ENCODE measurements around the gene PKD1L1. TPM values are rescaled to one million over a fixed set of nuclear protein-coding genes. Genes with fewer than 3 reads are reported as not detected.

Gene PKD1L1
- total RNA-seq, 4 donors from 2014 or later: 0.18 to 0.83 (median 0.44) TPM

DNA sequence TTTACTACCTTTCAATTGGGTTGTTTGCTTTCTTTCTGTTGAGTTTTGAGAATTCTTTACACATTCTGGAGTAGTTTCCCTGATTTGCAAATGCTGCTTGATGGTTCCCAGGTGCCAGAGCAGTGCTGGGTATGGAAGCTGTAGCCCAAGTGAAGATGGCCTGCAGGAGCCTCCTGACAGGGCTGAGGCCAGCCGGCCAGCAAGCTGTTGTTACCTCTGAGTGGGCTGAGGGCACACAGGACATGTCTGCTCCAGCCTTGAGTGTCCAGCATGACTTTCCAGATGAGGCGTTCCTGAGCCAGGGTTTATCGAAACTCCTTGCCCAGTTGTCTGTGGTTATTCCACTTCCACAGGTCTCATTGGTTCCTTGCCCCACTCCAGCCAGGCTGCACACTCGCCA is 201.8 kb downstream of the PKD1L1 start:
- no peaks in the 10 kb centered on the region for H3K36me3 ChIP-seq
- H3K4me3 ChIP-seq: no peak overlapping the region
- H3K4me1 ChIP-seq: no peaks in the 10 kb centered on the region
- no peak for DNase-seq
- TF ChIP-seq, protein P1, sequence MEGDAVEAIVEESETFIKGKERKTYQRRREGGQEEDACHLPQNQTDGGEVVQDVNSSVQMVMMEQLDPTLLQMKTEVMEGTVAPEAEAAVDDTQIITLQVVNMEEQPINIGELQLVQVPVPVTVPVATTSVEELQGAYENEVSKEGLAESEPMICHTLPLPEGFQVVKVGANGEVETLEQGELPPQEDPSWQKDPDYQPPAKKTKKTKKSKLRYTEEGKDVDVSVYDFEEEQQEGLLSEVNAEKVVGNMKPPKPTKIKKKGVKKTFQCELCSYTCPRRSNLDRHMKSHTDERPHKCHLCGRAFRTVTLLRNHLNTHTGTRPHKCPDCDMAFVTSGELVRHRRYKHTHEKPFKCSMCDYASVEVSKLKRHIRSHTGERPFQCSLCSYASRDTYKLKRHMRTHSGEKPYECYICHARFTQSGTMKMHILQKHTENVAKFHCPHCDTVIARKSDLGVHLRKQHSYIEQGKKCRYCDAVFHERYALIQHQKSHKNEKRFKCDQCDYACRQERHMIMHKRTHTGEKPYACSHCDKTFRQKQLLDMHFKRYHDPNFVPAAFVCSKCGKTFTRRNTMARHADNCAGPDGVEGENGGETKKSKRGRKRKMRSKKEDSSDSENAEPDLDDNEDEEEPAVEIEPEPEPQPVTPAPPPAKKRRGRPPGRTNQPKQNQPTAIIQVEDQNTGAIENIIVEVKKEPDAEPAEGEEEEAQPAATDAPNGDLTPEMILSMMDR (IDR thresholded peaks at IDR 0.05): no peak
- TF ChIP-seq POLR2A (IDR thresholded peaks at IDR 0.05): no peak
- no peaks in the 10 kb centered on the region for H3K27me3 ChIP-seq
- no peaks in the 10 kb centered on the region for H3K9me3 ChIP-seq
- no peak overlapping the region for H3K27ac ChIP-seq

DNA sequence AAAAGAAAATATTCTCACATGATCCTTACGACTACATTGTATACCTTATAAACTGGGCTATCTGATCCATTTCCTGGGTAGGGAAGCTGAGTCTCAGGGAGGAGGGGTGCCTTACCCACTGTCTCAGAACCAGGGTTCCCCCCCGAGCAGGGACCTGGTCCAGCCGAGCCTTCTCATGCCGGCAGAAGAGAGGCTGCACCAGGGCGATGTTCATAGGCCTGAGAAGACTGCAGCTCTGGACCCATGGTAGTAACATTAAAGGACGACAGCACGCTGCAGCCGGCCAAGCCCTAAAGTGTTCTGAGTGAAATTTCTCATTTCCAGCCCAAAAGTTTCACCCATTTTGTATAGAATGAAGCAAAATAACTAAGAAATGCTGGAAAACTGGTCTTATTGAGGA is 203.4 kb downstream of the PKD1L1 start:
- no peaks in the 10 kb centered on the region for H3K9me3 ChIP-seq
- no peak for TF ChIP-seq POLR2A (IDR thresholded peaks at IDR 0.05)
- TF ChIP-seq, protein P1 (IDR thresholded peaks at IDR 0.05): no peak
- no peak overlapping the region for H3K27ac ChIP-seq
- H3K4me1 ChIP-seq: no peaks in the 10 kb centered on the region
- H3K4me3 ChIP-seq: no peak overlapping the region
- no peaks in the 10 kb centered on the region for H3K36me3 ChIP-seq
- DNase-seq: no peak
- no peaks in the 10 kb centered on the region for H3K27me3 ChIP-seq

DNA sequence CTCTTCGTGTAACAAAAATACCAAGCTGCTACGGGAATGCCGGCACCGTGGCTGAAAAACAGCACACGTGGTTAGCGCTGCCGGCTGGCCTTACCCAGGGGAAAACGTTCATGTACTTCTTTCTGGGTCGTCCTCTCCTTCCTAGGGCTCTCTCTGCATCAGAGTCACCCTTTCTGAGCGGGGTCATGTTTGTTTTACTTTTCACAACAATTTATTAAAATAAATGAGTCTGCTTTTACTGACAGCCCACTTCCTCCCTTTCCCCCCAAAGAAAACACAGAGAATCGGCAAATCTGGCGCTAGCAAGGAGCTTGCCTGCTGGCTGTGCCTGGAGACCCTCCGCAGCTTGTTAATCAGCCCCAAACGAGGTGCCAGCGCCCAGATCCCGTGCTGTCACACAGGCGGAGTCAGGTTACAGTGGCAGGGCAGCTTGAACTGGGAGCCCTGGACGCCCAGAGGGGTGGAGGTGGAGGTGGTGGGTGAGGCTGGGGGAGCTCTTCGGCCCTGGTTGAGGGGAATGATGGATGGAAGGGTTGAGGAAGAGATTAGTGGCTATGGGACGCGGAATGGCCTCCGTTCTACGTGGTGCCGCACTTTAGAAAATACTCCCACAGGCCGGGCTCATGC is 204.2 kb downstream of the PKD1L1 start:
- no peak overlapping the region for H3K4me3 ChIP-seq
- no peaks in the 10 kb centered on the region for H3K27me3 ChIP-seq
- TF ChIP-seq POLR2A (IDR thresholded peaks at IDR 0.05): no peak
- H3K27ac ChIP-seq: no peak overlapping the region
- no peaks in the 10 kb centered on the region for H3K9me3 ChIP-seq
- no peaks in the 10 kb centered on the region for H3K36me3 ChIP-seq
- no peaks in the 10 kb centered on the region for H3K4me1 ChIP-seq
- DNase-seq: no peak

DNA sequence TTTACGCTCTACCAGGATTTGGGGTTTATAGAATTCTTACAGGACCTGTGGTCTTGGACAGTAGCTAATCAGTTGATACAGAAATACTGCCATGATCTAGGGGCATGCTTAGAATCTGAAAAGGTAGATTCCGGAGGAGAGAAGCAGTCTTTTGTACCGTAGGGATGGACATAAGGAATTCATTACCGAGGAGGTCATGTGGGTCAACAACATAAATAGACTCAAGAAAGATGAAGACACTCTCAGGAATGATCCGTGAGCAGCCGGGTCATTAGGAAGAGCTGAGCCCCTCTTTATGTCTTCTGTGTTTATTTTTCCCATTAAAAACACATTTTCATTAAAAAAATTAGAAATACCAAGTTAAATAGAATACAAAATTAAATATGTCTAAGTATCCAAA is 206.3 kb downstream of the PKD1L1 start:
- no peaks in the 10 kb centered on the region for H3K4me1 ChIP-seq
- H3K27me3 ChIP-seq: no peaks in the 10 kb centered on the region
- TF ChIP-seq, protein P1 (IDR thresholded peaks at IDR 0.05): no peak
- TF ChIP-seq POLR2A (IDR thresholded peaks at IDR 0.05): no peak
- no peak overlapping the region for H3K4me3 ChIP-seq
- no peaks in the 10 kb centered on the region for H3K9me3 ChIP-seq
- no peaks in the 10 kb centered on the region for H3K36me3 ChIP-seq
- DNase-seq: no peak
- H3K27ac ChIP-seq: no peak overlapping the region

DNA sequence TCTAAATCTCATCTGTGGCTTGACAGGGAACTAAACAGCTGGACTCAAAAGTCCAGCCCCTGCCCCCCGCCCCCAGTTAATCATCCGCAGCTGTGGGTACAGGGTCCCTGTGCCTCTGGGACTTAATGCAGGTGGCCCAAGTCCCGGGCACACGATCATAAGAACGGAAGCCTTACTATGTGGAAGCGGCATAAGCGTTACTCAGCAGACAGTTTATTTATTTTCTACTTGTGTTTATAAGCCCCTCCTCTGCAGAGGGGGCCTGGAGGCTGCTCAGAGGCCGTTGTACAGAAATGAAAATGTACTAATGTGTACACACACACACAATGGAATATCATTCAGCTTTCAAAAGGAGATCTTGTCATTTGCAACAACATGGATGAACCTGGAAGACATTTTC is 208.4 kb downstream of the PKD1L1 start:
- DNase-seq: no peak
- no peak overlapping the region for H3K27ac ChIP-seq
- H3K4me1 ChIP-seq: no peaks in the 10 kb centered on the region
- no peaks in the 10 kb centered on the region for H3K9me3 ChIP-seq
- no peak overlapping the region for H3K4me3 ChIP-seq
- no peak for TF ChIP-seq POLR2A (IDR thresholded peaks at IDR 0.05)
- TF ChIP-seq, protein P1 (IDR thresholded peaks at IDR 0.05): no peak
- H3K36me3 ChIP-seq: no peaks in the 10 kb centered on the region
- H3K27me3 ChIP-seq: no peaks in the 10 kb centered on the region

DNA sequence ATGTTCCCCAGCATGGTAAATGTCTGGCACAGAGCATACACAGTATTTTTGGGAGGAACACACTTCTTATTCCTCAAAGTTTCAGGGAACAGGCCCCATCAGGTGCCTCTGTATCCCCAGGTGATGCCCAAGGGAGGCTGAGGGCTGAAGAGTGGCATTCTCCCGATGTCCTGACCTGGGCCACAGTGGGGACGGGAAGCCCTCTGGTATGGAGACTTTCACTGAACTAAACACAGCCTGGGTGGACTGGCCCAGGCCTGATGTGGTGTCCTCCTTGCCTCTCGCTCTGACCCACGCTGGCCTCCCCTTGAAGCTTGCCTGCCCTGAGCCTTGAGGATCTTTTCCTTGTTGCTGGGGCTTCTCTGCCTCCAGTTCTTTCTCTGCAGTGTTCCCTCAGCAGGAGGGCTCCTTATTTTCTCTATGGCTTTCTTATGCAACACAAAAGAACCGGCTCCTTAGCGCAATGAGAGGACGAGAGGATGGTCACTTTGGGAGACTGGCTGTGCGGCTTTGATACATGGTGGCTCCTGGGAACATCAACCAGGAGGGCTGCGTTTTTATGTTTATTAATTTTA is 208.9 kb downstream of the PKD1L1 start:
- no peaks in the 10 kb centered on the region for H3K4me1 ChIP-seq
- no peak overlapping the region for H3K4me3 ChIP-seq
- no peaks in the 10 kb centered on the region for H3K27me3 ChIP-seq
- no peak overlapping the region for H3K27ac ChIP-seq
- no peak for DNase-seq
- H3K36me3 ChIP-seq: no peaks in the 10 kb centered on the region
- TF ChIP-seq, protein P1 (IDR thresholded peaks at IDR 0.05): no peak
- no peak for TF ChIP-seq POLR2A (IDR thresholded peaks at IDR 0.05)
- H3K9me3 ChIP-seq: no peaks in the 10 kb centered on the region
